GM19324 (cell line): Measurements from ENCODE around the gene SRXN1.
A peak's percentile ranks its signal among the peaks of the same experiment; 100 is the strongest.

ENCODE experiments used
- ATAC-seq: cut with Tn5 transposase; IDR thresholded peaks from one replicate; pipeline ENCODE4 v1.9.1; 2021; ENCODE audit warnings: mild to moderate bottlenecking, moderate library complexity; ENCODE audit not compliant: unreplicated experiment, low FRiP score

SRXN1 gene

DNA sequence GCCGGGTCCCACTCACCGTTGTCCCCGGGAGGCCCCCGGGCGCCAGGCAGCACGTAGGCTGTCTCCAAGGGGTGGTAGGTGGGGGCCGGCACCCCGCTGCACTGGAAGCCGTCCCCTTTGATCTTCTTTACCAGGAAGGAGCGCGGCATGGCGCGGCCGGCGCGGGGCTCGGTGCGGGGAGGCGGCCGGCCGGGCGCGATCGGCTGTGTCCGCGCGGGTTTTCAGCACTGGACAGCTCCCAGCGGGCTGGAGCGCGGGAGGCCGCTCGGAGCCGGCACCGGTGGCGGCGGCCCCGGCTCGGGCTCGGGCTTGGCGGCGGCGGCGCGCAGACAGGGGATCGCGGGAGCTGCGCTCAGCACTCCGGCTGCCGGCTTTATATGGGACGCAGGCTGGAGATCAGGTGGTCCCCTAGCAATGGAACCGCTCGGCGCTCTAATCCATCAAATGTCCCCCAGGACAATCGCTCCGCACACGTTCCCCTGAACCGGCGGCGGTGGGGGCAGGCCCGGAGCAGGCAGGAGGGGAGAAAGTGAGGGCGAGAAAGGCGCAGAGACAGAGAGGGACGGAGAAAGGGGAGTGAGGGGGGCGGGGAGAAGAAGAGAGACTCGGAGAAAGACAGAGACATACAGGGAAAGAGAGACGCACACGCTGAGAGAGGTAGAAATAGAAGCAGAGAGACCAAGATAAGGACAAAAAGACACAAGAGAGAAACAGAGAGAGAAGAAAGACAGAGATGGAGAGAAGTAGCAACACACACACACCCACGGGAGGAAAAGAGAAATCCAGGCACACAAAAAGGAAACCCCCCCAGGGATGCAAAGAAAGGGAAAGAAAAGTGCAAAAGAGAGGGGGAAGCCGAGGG is 22.7 kb upstream of the SRXN1 start, which contains the start of gene SCRT2:
Gene SCRT2, minus strand, starts transcription at position 350 of the 862 bp plus-strand sequence. Its CDS starts 201 bp downstream, at position 149.
- peak; percentile 52 for ATAC-seq

- ATAC-seq = no peak
Measured at GRCh38 chr20:675033-675452, 22.0 kb upstream of the SRXN1 start.

- ATAC-seq = no peak
Measured at GRCh38 chr20:673603-674001, 20.6 kb upstream of the SRXN1 start.

- ATAC-seq = no peak
Measured at GRCh38 chr20:672963-673602, 20.1 kb upstream of the SRXN1 start.

DNA sequence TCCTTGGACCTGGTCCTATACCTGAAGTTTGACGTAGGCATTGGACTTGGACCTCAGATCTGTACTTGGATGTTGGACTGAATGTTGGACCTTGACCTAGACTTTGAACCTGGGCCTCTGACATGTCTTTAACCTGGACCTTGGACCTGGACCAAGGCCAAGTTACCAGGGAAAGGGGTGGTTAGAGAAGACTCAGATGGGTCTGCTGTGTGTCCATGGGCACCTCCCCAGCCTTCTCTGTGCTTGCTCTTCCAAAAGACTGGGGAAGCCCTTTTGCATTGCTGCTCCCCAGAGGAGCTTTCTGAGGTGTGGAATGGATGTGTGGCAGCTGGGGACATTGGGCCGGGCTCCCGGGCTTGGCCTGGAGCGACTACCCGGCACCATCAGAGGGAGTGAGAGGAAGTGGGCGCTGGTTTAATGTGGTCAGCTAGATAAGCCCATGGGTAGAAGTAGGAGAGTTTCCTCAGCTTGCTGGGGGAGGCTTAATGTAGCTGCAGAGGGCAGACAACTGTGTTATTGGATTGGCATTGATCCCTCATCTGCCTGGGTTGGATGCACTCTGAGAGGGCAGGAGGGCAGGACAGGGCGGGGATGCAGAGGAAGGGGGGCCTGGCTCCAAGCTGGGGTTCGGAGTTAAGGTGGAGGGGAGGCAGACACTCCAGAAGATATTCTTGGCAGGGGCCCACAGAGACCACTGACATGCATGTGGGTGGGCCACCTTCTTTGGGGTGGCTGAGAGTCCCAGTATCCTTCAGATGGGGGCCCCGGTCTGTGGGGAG is 18.4 kb upstream of the SRXN1 start:
- ATAC-seq = no peak

DNA sequence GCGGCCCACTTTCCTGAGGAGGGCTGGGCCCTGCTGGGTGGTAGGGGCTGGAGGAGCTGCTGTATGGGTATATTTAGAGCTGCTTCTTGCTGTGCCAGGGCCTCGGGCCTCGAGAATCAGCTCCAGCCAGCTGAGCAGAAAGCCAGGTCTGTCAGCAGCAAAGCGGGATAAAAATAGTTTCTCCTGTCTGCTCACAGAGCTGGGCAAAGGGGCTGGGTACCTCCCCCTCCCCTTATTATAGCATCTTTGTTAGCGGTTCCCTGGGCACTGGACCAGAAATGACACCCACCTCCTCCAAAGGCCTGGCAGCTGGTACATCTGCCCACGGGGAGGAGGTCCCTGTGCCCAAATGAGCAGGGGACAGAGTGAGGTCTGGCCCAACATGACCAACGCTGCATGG is 16.6 kb upstream of the SRXN1 start:
- no peak for ATAC-seq

DNA sequence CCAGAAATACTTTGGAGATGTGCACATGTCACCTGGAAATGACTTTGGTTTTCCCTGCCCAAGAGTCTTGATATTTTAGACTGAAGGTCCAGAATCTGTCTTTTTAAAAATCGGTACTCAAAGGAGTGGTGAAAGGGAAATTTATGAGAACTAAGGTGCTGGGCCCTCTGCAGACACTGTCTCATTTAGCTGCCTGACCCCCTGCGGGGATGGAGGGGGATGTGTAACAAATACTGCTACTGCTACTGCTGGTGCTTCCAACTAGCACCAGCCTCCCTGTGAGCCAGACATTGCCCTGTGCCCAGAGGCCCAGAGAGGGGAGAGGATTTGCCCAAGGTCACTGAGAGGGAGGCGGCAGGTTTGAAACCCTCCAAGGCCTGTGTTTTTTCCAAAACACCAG is 15.6 kb upstream of the SRXN1 start:
- ATAC-seq = no peak

GRCh38 chr20:668050-668449 is 15.1 kb upstream of the SRXN1 start:
- ATAC-seq = no peak

- no peak for ATAC-seq
Measured at GRCh38 chr20:667351-668034, 14.5 kb upstream of the SRXN1 start.

DNA sequence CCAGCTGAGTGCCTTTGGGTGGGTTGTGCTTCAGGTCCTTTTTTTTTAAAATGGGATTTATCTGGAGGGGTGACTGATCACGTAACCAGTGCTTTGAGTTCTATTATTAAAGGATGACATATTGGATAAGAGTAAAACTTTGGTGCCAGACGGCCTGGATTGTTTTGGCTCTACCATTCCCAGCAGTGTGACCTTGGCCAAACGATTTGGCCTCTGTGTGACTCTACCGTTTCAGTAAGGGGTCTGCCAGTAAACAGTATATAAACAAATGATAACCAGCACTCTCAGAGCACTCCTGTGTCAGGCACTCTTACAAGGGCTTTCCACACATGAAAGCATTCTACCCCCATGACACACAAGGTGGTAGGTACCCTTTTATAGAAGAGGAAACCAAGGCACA is 13.9 kb upstream of the SRXN1 start:
- no peak for ATAC-seq

DNA sequence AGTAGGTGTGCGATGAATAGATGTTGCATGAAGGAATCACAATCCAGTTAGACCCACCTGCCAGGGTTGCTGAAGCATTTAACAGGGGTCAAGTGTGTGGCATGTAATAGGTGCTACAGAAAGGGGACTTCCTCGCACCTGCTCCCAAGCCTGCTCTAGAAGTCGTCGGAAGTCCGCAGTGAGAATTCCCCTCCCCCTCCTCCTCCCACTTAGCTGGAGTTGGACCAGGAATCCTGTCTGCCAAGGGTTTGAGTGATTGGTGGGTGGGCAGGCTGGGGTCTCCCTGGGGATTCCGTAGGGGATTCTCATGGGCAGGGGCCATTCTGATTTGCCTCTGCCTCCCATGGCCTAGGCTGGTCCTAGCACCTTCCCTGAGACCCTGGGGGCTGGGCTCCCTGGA is 12.3 kb upstream of the SRXN1 start:
- ATAC-seq = no peak

DNA sequence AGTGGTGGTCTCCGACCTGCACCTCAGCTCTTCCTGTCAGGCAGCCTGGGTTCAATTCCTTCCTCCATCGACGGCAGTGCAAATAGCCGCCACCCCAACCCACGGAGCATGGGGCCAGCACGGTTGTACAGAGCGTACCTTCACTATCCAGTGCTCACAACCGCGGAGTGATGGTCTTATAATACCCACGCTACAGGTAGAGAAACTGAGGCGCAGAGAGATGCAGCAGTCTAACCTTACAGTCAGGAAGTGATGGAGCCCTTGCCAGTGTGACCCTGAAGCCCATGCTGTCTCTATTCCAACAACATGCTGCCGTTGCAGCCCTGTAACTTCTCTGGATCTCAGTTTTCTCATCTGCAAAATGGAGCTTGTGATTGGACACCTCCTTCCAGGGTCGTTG is 11.6 kb upstream of the SRXN1 start:
- no peak for ATAC-seq

GRCh38 chr20:664151-664550 is 11.2 kb upstream of the SRXN1 start:
- ATAC-seq = no peak

DNA sequence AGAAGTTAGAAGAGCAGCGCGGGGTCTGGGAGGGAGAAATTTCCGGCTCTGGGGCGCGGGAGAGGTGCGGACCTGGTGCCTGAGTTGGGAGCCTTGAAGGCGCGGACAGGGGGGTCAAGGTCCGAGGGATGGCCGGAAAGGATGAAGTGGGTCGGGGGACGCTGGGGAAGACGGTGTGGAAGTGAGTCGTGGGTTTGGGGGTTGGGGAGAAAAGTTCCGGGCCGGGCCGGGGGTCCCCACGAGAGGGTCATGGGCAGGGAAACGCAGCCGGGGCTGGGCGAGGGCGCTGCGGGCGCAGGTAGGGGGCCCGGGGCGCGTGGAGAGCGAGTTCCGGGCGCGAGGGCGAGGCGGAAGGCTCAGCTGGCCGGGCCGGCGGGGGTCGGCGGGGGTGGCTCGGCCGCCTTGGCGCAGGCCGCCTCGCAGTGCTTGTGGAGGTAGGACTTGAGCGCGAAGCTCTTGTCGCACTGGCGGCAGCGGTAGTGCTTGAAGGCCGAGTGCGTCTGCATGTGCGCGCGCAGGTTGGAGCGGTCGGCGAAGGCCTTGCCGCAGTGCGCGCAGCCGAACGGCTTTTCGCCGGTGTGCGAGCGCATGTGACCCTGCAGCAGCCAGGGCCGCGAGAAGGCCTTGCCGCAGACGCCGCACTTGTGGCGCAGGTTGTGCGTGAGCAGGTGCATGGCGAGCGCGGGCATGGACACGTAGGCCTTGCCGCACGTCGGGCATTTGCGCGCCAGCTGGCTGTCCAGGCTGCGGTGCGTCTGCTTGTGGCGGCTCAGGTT is 10.5 kb upstream of the SRXN1 start:
- no peak for ATAC-seq

DNA sequence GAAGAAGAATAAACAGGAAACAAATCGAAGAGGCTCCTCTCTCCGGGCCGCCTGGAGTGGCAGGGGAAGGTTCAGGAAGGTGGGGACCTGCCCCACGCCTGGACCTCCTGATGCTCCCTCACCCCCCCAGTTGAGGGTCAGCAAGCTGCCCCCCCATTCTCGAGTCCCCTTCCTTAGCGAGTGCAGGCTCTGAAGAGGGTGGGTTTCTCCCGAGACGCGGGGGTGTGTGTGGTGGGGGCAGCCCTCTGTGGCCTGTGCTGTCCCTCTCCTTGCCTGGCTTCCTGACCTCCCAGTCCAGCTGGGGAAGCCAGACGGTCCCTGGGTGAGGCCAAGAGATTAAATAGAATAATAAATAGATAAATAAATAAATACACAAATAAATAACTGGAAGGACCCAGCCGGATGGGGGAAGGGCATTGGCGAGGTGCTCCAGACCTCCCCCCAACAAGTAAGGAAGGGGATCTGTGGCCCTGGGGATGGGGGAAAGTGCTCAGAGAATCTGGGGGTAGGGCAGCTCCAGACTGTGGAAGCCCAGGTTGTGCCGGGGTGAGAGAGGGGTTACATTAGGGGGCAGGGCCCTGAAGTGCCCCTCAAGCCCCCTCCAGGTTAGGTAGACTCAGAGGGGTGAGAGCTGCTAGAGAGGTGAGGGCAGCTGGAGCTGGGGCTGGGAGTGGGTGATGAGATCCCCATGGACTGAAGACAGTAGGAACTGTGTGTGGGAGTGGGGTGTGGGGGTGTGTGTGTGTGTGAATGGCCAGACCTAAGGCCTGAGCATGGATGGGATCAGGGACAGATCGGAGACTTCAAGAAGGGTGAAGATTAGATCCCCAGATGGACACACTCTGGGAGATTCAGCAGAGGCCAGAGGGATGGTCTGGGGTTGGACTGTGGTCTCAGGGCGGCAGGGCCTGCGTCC is 9.5 kb upstream of the SRXN1 start:
- no peak for ATAC-seq

DNA sequence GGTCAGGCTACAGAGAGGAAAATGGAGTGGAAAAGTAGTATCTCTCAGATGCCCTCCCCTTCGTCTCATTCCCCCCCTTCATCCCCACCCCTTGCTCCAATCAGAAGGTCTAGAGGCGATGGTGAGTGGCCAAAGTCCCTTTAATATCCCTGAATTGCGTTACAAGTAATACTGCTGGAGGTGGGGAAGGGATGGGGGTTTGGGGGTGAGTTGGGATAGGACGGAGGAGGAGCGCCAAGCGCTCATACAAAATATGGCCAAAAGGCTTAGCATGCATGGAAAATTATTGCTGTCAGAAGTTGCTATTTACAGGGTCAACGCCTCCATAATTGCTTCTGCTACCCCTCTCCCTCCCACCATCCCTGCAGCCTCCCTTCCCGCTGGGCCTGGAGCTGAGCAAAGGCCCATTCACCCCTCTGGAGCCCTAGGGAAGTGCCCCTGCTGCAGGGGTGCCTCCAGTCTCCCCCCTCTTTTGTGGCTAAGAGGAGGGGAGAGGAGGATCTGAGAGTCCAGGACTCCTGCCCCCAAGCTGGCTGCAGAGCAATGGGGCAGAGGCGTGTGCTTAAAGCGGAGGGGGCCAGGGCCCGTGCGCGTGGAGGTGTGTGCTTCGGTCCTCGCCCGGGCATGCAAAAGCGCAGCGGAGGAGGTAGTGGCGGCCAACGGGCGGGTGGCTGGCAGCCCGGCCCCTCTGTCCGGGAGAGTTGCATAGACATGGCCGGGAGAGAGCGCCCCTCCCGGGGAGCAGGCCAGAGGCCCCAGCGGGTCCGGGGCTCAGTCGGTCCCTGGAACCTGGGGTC is 8.7 kb upstream of the SRXN1 start:
- ATAC-seq = no peak

GRCh38 chr20:658731-659291 is 5.8 kb upstream of the SRXN1 start:
- ATAC-seq = no peak

DNA sequence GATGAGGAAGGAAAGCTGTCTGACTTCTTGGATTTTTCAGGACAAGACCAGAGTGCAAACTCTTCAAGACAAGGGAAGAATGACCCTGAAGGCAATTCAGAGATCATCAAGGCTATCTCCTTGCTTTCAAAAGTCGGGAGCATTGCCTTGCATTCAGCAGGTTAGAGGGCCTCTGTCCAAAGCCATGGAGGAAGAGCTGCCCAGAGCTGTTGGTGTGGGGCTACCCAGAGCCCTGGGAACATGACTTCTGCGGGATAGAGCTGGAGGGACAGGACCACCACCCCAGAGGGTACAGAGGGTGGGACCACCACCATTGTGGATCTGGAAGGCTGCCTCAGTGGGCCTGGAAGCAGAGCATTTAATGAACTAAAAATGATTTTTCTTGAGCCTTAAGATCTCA is 5.2 kb upstream of the SRXN1 start:
- no peak for ATAC-seq
